Limb (tissue), 2 donors: ENCODE measurements around the gene ANKMY1.
"Not testable (repeated sequence)": the region's sequence is repeated elsewhere in the genome, so short reads cannot be mapped to it uniquely, and the experiment has no call there.

Experiments
- DNase-seq, 2 donors: peaks; one replicate each; pipeline ENCODE4 v3.0.0-alpha.2; 2016; ENCODE audit errors: extremely low spot score in 2 of 2

ANKMY1 gene

DNA sequence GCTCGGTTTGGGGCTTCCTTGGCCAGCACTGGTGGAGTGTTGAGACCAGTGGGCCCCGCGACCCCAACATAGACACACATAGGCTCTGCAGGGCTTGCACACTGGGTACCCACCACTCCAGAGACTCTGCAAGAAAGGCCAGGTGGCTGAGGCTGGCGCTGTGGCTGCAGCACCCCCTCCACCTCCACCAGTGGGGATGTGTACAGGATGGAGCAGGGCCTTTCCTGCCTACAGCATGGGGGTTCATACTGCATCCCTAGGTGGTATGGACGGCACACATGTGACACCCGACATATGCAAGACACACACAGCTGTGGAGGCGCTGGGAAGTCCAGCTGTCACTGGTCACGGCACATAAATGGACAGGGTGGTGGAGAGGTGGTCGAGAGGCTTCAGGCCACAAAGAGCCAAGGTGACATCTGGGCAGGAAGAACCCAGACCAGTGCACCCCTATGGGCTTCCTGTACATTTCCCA is 11.8 kb upstream of the ANKMY1 start:
- no peak for DNase-seq

DNA sequence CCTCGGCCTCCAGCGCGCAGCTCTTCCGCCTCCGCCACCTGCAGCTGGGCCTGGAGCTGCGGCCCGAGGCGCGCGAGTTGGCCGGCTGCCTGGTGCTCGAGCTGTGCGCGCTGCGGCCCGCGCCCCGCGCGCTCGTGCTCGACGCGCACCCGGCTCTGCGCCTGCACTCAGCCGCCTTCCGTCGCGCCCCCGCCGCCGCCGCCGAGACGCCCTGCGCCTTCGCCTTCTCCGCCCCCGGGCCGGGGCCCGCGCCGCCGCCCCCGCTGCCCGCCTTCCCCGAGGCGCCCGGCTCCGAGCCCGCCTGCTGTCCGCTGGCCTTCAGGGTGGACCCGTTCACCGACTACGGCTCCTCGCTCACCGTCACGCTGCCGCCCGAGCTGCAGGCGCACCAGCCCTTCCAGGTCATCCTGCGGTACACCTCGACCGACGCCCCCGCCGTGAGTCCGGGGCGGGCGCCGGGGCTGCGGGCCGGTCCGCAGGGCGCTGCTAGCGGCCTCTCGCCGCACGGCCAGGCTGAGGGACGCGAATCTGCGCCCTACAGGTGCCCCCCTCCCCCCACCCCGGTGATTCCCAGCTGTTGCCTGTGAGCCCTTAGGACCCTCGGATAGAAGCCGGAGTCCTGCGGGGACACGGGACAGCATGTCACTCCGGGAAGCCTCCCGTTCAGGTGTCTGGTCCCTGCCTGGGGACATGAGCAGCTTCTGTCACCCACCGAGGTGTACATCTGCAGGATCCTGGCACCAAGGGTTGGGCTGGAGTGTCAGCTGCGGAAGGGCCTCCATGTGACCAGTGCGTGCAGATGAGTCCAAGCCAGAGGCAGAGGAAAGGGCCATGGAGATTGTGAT is 11.1 kb upstream of the ANKMY1 start:
- peak; percentile 70 to 83 for DNase-seq

DNA sequence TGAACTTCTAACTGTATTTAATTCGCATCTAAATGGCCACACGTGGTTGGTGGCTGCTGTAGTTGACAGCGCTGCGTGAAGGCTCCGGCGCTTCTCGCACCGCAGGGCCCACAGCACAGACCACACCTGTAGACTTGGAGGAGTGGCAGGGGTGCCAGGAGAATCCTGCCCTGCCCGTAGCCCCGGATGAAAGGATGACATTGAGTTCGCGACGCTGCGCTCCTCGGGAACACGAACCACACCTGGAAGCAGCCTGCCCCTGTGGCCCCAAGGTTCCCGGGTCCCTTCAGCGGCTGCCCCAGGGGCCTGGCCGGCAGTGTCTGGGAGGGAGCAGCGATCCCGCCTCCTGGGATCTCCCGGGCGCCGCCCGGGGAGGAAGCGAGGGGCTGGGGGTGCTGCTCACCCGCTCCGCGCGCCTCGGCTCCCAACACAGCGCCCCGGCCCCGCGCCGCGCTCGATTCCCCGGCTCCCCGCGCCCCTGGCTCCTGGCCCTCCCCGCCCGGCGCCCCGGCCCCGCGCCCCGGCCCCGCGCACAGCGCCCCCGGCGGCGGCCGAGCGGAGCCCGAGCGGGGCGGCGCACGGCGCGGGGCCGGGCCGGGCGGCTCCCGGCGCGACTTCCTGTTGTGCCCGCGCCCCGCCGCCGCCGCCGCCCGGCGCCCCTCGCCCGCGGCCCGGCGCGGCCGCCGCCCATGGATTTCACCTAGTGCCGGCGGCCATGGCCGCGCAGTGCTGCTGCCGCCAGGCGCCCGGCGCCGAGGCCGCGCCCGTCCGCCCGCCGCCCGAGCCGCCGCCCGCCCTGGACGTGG is 10.3 kb upstream of the ANKMY1 start, which contains the start of gene RNPEPL1:
Gene RNPEPL1, plus strand, starts transcription at position 613 of the 806 bp plus-strand sequence. Its CDS starts 103 bp downstream, at position 716.
- DNase-seq: peak in 1 of 2 donors; percentile 60

DNA sequence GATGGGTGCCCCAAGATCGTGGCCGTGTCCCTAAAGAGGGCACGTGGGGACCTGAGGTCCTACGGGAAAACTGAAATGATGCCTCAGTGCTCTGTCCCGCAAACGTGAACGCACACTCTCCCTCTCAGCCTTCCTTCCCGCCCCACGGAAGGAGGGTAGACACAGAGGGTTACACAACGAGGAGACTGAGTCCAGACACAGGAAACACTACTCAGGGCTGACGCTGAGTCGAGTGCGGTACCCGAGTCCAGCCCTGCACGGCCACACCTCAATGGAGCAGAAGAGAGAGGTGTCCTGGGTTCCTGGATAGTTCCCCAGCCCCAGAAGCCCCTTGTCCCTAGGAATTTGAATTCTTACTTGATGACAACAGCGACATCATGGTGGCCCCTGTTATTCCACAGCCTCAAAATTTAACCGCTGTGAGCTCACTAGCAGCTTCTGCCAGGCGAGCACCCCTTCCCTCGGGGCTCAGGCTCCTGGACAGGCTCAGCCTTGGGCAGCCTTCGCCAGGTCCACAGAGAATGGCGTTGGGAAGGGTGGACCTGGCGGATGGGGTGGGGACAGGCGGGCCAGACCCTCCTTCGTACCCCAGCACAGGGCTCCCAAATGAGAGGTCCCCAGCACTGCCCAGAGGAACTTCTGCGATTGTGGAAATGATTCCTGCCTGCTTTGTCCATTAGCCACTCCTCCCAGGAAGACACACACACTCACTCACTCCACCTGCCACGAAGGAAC is 9.5 kb upstream of the ANKMY1 start:
- no peak for DNase-seq

DNA sequence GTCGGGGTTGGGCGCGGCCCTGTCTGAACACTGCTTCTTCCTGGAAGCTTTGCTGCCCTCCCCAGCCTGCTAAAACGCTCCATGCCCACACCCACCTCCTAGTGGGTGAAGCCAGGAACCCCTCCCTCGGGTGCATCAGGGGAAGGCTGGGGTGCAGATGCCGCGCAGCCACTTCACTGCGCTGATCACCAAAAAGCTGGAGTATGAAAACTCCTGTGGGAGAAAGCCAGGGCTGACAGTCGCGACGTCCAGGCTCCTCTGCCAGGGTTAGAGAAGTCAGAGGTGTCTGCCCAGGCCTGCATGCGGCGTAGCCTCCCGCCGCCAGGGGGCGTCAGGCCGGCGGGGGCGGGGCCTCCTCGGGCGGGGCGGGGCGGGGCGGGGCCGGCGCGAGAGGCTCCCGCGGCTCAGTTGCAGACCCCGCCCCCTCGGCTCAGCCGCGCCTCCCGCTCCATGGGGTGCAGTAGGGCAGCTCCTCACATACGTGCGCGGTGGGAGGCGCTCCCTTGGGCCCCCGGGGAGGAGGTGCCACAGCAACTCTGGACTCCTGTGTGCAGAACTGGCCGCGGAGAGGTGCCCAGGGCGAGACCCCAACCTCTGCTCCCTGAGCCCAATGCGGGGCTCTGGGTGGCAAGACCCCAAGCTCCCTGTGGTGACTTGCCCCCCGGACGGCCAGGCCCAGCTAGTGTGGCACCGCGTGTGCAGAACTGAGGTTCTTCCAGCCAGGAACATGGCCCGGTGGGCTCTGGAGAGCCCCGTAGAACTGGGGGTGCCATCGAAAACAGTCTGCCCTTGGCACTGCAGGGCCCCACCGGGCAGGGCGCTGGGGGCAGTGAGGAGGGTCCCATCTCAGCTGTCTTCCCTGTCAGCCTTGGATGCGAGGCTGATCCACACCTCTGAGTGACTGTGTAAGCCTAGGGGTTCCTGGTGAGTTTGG is 8.7 kb upstream of the ANKMY1 start:
- peak; percentile 64 to 88 for DNase-seq

DNA sequence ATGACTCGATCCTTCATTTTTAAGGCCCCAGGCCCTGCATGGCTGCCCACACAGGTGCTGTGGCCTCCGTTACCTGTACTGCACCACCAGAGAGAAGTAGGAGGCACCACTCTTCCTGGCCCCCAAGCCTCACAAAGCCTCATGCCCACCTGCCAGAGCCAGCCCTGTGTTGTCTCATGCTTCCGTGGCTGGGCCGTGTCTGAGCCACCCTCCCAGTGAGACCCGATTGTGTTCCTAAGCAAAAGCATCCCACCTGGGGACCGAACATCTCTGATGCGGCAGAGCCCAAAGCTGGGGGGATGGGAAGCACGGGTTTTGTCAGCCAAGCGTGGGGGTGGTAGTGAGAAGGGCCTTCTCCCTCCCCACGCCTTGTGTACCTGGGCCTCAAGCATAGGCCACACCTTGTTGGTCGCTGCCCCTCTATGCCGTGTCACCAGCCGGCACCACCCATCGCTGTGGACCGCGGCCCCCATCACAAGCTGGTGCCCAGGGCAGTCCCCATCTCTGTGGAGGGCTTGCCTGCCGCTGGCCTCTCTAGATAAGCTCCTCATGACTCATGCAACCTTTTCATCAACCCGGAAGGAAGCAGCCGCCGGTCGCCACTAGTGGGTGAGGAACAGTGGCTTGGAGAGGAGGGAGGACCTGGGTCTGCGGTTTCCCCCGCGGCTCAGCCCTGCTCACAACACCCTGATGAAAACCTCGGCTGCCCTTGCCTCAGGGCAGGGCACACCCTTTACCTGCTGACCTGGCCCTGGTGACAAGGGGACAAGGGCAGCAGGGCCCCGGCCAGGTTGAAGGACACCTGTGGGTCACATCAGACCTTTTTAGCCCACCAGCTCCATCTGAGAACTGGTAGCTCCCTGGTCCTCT is 7.8 kb upstream of the ANKMY1 start:
- DNase-seq: peak in 1 of 2 donors; percentile 40

DNA sequence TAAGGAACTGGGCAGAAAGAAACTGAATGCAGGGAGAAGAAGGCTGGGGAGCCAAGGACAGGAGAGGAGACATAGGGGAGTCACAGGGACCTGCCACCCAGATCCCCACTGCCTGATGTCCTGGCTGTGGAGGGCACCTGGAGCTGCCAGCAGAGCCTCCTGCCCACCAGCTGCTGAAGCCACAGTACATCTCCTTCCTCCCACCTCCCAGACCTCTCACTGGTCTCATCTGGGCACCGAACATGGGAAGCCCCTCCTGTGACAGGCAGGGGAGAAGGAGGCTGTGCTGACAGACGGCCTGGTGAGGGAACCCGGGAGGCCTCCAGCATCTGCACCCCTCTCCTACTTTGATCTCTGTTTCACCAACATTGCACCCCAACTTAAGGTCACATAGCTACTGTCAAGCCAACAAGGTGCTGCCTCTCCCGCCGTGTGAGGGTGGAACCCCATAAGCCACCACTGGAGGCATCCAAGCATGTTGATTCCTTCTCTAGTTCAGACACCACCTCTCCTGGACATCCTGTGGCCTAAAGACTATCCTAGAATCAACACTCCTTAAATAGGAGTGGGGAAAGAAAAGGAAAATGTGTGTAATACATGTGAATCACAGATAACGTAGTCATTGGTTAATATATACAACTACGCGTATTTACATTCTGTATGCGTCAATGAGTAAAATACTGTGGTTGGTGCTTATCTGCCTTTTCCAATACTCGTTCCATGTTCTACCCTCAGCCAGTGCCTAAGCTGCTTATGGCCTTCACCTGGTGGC is 7.0 kb upstream of the ANKMY1 start:
- no peak for DNase-seq

DNA sequence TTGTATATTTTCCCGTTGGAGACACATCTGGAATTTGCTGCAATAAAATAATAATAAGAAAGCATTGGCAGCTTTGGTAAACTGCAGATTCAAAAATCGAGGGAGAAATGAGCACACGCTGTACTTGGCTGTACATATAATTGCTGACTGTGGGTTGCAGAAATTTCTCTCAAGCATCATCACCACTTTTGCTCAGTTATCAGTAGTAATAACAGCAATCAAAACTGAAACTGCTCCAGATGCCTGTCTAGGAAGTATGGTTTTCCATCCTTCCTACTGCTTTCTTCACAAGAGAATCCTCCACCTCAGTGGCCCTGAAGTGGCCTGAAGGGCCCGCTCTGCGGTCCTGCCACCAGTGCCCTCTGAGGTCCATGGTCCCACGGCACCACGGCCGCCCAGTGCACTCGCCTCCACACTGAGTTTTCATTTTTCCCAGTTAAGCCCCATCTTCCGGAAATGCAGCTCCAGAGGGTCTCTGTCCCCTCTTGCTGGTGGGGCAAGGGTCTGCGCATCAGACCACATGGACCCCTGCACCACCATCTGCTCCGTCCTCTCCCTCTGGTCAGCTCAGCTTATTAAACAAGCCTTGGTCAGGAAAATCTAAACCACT is 6.3 kb upstream of the ANKMY1 start:
- DNase-seq: no peak

DNA sequence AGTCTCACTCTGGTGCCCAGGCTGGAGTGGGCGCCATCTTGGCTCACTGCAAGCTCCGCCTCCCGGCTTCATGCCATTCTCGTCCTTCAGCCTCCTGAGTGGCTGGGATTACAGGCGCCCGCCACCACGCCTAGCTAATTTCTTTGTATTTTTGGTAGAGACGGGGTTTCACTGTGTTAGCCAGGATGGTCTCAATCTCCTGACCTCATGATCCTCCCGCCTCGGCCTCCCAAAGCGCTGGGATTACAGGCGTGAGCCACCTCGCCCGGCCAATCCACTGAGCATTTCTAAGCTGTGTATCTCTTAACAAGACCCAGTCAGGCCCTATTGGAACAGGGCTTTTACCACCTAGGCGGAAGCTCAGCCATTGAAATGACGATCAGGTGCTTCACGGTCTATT is 5.4 kb upstream of the ANKMY1 start:
- not testable (repeated sequence) for DNase-seq

DNA sequence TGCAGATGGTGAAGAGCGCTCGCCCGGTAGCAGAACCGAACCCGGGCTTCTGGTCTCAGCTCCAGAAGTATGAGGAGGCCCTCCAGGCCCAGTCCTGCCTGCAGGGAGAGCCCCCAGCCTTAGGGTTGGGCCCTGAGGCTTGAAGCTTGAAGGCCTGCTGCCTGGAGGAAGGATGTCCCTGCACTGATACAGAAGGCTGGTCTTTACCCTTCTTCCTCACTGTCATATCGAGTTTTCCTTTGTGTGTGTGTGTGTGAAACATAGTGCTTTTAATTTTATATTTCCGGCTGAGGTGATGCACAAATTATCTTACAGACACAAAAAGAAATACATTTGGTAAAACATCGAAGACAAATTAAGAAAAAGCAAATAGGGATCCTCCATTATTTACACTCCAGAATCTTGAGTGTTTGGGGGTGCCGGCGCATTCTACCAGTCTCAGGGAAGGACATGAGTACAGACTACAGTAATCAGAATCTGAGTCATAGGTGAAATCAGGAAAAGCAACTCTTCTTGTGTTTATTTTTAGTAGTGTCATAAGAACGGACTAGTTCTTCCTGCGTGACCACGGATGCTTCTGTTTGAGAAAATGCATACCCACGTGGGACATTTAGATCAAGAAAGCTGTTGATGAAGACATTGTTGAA is 3.7 kb upstream of the ANKMY1 start:
- no peak for DNase-seq

DNA sequence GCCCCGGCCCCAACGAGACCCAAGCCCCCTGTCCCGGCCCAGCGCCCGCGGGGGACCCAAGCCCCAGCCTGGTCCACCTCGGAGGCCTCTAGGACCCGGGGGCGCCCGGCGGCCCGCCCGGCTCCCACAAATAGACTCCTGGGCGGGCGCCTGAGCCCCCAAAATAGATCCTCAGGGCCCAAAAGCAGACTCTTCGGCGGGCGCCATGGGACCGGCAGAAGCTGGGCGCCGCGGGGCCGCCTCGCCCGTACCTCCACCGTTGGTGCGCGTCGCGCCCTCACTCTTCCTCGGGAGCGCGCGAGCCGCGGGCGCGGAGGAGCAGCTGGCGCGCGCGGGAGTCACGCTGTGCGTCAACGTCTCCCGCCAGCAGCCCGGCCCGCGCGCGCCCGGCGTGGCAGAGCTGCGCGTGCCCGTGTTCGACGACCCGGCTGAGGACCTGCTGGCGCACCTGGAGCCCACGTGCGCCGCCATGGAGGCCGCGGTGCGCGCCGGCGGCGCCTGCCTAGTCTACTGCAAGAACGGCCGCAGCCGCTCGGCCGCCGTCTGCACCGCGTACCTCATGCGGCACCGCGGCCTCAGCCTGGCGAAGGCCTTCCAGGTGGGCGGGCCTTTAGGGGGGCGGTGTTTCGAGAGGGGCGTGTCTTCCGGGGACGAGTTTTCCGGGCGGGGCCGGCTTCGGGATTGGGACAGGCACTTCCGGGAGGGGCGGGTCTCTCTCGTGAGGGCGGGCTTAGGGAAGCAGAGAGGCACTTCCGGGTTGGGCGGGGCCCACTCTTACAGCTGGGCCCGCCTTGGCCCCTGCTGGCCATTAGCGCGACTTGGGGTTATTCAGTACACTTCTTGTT is 2.9 kb upstream of the ANKMY1 start:
- peak; percentile 98 to 100 for DNase-seq

DNA sequence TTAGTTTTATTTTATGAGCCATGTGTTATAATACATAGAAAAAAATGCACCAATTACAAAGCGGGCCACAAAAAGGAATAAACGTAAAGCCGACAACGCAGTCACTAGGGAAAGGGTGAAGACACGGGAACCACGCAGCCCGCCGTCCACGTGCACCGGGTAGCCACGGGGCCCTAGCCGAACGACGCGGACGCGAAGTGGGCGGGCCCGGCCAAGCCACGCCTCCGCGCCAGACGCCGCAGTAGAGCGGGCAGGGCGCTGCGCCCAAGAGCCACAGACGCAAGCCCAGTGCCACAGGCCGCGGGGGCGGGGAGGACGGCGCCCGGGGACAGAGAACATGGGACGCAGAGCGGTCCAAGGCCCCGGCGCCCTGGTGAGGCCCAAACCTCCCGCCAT is 2.3 kb upstream of the ANKMY1 start, which contains the start of gene DUSP28:
Gene DUSP28, plus strand, starts transcription at position 274 of the 396 bp plus-strand sequence. CDS start 328 bp downstream, outside the sequence.
- DNase-seq: peak; percentile 79 to 89

DNA sequence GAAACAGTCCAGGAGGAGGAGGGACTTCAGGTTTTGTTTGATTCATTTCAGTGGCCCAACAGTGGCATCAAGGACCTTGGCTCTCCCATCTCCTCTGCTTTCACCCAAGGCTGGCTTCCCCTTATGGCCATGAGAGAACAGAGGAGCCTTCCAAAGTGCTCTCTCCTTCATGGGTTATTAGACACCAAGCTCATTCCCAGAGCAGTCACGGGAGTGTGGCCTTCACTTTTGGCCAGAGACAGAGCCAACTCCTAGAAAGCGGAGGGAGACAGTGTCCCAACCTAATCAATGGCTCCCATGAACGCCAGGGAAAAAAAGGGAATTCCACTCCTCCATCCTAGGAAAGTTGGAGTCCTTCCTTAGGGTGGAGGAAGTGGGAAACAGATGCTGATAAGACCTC is 1.5 kb upstream of the ANKMY1 start:
- DNase-seq: no peak

DNA sequence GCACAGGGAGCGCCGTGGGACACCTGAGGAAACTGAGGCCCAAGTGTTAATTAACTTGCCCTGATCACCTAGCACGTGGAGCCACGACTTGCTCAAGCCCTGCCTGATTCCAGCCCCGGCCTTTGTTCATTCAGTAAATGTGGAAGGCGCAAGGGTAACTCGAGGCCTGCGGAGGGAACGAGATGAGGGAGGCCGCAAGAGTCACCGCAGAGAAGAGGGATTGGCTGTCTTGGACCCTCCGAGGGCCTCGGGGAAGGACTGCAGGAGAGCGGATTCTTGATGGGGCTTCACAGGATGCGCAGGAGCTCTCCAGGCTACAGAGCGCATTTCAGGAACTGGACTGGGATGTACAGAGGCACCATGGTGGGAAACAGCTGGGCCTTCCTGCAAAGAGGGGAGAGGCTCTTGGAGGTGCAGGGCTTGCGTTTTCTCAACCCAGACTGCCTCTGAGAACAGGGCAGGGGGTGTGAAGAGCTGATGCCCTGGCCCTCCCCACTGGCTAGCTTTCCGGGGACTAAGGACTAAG is 511 bp upstream of the ANKMY1 start:
- no peak for DNase-seq

DNA sequence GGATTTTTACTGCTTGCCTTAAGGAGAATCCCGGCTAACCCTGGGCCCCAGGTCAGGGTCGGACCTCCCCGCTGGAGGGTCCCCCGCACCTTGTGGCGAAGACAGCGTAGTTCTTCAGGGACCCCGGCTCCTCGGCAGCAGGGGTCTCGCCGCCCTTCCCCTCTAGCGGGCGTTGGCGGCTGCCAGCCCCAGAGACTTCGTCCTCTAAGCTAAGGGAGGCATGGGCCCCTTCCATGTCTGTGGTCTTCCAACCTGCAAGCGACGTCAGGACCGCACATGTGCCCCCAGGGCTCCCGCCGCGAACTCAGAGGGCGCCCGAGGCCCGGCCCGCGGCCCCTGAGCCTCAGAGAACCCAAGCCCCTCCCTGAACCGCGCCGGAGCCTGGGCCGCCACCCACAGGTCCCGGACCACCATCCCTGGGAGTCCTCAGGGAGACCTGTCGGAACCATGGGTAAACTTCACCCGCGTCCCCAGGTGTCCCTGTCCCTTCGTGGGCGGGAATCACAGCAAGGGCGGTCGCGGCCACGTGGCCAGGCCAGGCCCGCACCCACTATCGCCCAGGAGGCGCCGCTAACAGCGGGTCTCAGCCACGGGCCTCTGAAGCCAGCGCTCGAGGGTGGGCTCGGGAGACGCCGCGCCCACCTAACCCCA is 562 bp downstream of the ANKMY1 start:
- no peak for DNase-seq

DNA sequence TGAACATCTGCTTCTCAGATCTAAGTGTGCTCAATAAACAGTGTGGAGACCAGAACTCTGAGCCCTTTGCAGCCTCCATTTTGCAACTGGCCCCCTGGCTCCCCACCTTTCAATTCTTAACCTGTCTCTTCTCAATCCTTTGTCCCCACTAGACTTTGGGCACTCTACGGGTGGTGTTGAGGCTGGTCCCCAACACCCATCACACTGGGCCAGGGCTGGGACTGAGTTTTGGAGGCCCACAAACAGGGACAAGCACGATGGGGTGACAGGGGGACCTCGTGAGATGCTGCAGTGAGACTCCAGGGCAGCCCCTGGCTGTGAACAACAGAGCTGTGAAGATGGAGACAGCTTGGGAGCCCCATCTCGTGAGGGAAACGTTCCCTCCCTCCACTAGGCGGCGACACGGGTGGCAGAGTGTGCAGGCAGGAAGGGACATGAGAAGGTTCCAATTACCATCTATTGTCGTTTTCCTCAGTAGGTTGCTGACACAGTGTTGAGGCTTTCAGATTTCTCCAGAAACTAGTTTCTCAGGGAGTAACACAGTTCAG is 1.2 kb downstream of the ANKMY1 start:
- DNase-seq: peak in 1 of 2 donors; percentile 61
